Measurements from ENCODE around the gene JARID2.
A peak's percentile ranks its signal among the peaks of the same experiment; 100 is the strongest.
"Not testable (repeated sequence)": the region's sequence is repeated elsewhere in the genome, so short reads cannot be mapped to it uniquely, and the experiment has no call there.

JARID2 gene

GRCh38 chr6:15522856-15523529, 277.1 kb downstream of the JARID2 start:
- DNase-seq (ENCODE audit: low spot score), result no peak

GRCh38 chr6:15523679-15524630, 278.1 kb downstream of the JARID2 start:
- no peak for DNase-seq (ENCODE audit: low spot score)

DNA sequence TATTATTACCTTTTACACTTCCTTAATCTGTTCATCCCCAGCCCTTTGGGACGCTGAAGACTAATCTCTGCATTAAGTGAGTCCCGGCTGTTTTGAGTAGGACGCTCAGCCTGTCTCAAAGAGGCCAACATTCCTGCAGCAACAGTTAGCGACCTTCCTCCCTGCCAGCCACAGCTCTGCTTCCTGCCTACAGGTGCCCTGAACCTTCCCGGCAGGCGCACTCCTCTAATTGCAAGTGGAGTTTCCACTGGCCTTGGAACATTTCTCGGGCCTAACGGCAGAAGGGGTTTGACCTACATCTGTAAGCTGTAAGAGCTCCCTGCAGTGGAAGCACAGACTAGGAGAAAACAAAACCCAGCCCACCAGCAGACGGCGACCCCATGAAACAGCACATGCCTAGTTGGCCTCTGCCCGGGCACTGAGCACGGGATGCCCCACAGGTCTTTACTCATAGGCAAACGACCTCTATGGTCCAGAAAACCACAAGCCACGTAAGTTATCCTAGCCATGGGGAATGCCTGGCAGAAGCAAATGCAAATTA, 279.1 kb downstream of the JARID2 start:
- no peak for DNase-seq (ENCODE audit: low spot score)

GRCh38 chr6:15526212-15526701, 280.4 kb downstream of the JARID2 start:
- DNase-seq (ENCODE audit: low spot score), result peak; percentile 6

DNA sequence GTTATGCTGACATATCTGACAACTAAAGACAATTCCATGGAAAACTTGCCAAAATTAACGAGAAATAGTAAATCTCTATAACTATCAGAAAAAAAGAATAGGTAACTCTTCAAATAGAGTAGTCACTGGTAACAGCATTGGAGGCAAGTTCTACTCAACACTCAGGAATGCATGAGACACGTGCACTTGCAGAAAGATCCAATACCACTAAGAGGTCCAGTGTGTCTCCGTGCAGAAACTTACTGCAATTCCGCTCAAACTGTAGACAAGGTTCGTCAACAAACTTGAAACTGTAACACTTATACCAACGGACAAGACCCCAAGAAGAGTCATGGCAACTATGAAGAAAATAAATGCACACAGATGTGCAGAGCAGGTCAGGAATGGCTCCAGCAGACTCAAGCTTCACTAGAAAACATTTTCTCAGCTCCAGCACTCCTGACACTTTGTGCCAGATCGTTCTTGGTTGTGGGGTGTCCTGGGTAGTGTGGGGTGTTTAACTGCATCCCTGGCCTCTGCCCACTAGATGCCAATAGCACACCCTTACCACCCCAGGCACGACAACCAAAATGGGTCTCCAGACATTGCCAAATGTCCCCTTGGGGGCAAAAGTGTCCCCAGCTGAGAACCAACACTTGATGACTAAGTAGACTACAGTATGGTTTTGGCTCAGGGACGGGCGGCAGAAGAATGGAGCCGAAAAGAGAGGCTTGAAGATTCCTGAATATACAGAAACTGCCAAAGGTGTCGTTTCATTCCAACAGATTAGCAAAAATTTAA, 282.2 kb downstream of the JARID2 start:
- DNase-seq (ENCODE audit: low spot score), result peak; percentile 12

GRCh38 chr6:15528870-15529269, 283.0 kb downstream of the JARID2 start:
- DNase-seq (ENCODE audit: low spot score), result peak; percentile 14

- DNase-seq (ENCODE audit: low spot score), result peak; percentile 36
These were observed 284.5 kb downstream of the JARID2 start for GRCh38 chr6:15530411-15530810.

DNA sequence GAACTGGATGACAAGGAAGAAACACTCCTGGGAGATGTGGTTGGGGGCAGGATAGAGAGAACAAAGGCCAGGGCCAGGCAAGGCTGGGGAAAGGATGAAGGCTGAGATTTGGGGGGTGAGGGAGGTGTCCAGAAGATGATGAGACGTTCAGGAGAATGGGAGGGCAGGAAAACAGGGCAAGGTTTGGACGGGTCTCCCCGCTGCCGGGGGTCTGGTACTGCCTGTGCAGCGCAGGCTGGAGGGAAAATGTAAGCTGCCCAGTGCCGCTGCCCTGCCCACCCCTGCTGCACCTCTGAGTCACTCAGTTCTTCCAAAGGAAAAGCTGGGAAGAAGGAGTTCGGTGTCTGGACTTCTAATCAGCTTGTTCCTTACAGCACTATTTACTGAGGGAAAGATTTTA, 286.1 kb downstream of the JARID2 start:
- DNase-seq (ENCODE audit: low spot score), result peak; percentile 19

GRCh38 chr6:15533379-15534026, 287.6 kb downstream of the JARID2 start:
- DNase-seq (ENCODE audit: low spot score), result peak; percentile 16

- peak; percentile 16 for DNase-seq (ENCODE audit: low spot score)
These were observed 289.1 kb downstream of the JARID2 start for GRCh38 chr6:15534974-15535373.

DNA sequence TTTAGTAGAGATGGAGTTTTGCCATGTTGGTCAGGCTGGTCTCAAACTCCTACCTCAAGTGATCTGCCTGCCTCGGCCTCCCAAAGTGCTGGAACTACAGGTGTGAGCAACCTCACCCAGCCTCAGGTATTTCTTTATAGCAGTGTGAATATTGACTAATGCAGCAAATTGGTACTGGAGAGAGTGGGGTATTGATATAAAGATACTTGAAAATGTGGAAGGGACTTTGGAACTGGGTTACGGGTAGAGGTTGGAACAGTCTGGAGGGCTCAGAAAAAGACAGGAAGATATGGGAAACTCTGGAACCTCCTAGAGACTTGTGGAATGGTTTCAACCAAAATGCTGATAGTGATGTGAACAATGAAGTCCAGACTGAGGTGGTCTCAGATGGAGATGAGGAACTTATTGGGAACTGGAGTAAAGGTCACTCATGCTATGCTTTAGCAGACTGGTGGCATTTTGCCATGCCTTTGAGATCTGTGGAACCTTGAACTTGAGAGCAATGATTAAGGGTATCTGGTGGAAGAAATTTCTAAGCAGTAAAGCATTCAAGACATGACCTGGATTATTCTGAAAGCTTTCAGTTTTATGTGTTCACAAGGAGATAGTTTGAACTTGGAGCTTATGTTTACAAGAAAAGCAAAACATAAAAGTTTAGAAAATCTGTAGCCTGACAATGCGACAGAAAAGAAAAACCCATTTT, 289.8 kb downstream of the JARID2 start:
- DNase-seq (ENCODE audit: low spot score), result no peak

- no peak for DNase-seq (ENCODE audit: low spot score)
These were observed 290.5 kb downstream of the JARID2 start for GRCh38 chr6:15536198-15536955.

DNA sequence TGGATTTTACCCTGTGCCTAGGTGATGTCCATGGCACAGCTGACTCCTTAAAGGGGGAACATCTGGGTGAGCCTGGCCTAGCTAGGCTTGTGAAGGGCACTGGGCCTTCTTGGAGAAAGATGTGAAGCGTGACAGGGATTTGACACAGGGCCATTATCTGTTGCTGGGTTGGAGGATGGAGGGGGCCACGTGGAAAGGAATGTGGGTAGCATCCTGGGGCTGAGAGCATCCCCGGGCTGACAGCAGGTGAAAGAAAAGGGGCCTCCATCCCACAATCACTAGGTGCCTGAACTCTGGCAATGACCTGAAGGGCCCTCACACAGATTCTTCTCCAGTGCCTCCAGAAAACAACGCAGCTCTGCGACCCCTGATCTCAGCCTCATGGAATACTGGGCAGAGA, 292.2 kb downstream of the JARID2 start:
- DNase-seq (ENCODE audit: low spot score), result no peak

DNA sequence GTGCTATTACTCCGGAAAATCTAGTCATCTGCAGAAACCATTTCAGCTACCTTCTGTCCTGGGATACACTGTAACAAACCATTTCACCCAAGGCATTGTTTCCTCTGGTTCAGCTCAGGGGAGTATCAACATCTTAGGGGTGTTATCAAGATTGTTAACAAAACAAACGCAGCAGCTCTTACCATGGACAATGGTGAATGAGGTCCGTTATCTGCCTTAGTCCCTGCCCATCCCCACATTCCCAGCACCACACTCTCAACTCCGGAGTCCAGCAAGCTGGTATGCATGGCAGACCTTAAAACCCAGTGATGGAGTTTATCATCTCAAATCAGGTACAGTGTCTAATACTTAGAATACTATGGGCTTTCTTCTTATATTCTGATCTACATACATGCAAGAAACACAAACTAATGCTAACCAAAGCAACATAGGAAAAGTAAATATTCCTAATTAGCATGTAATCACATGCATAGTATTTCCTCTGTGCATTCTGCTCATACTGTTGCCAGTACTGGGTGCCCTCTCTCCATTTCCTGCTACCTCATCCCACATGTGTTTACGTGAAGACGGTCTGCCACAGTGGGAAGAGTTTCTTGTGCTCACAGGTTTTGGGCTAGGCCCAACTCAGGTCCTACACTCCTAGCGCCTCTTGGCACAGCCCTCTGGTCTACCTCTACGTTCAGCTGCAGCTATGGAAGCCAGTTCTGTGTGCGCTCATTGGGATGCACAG, 293.1 kb downstream of the JARID2 start:
- no peak for DNase-seq (ENCODE audit: low spot score)

- no peak for DNase-seq (ENCODE audit: low spot score)
These were observed 293.9 kb downstream of the JARID2 start for GRCh38 chr6:15539722-15540270.

DNA sequence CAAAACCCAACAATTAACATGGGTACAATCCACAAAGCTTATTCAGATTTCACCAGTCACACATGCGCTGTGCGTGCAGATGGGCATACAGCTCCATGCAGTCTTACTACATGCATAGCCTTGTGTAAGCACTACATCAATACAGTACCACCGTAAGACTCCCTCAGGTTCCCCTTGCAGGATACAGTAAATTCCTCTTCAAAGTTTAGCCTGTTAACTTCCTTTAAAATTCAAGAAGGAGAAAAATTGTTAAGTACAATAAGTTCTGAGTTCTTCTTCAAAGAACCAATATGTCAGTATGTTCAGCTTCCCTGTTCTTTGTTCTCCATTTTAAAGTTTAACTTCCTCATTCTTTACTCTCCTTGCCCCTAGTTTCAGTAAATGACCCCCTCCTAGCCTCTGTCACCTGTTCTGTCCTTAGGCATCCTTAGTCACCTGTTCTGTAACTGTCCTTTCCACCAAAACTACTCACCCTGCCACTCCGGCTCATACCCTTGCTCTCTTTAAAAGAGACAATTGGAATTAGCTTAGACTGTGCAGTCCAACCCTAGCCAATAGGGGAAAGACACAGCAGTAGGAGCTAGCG, 297.6 kb downstream of the JARID2 start:
- not testable (repeated sequence) for DNase-seq (ENCODE audit: low spot score)

DNA sequence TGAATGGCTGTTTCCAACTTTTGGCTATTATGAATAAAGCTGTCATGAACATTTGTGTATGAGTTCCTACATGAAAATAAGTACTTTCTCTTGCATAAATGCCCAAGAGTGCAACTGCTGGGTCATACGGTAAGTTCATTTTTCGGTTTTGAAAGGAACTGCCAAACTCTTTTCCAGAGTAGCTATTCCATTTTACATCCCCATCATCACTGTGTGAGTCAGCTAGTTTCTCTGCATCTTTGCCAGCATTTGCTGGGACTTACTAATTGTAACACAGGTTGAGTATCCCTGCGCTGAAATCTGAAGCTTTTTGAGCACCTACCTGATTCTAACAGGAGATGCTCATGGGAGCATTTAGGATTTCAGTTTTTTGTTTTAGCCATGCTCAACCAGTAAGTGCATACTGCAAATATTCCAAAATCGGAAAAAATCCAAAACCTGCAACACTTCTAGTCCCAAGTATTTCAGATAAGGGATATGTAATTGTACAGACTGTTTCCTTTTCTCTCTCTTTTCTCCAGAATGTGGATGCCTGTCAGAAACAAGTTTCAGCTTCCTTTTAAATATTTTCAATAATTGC, 298.5 kb downstream of the JARID2 start:
- no peak for DNase-seq (ENCODE audit: low spot score)

- DNase-seq (ENCODE audit: low spot score), result no peak
These were observed 300.7 kb downstream of the JARID2 start for GRCh38 chr6:15546591-15546990.

Data from ecto neural progenitor cell (in vitro differentiated cells).